ENCODE results near the gene CDK5RAP1.

Gene CDK5RAP1

GRCh38 chr20:33336375-33336774 lies 64.9 kb downstream of the CDK5RAP1 start:
- no peak overlapping the region for H3K4me3 ChIP-seq (ENCODE audit: low read depth, low read length)

DNA sequence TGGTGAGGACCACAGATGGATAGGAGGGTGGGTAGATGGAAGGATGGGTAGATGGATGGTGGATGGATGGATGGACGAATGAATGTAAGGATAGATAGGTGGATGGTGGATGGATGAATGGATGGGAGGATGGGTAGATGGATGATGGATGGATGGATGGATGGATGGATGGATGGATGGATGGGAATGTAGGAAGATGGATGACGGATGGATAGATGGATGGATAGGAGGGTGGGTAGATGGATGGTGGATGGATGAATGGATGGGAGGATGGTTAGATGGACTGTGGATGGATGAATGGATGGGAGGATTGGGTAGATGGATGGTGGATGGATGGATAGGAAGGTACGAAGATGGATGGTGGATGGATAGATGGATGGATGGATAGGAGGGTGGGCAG lies 67.2 kb downstream of the CDK5RAP1 start:
- H3K4me3 ChIP-seq (ENCODE audit: low read depth, low read length) = no peak overlapping the region

DNA sequence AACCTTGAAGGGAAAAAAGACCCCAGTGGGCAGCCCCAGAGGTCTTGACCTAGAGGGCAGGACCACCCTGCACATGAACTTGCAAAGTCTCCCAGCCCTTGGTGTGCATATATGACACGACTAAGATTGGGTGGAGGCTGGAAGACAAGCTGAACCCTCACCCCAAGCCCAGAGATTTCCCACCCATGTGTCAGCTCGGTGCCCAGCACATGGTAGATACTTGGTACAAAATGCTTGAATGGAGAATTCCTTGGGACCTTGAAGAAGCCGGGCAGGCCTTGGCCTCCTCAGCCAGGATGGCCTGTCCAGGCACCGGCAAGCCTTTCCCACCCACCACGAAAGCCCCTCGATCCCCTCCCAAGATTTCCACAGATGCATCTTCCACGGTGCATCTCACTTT lies 67.7 kb downstream of the CDK5RAP1 start:
- H3K4me3 ChIP-seq (ENCODE audit: low read depth, low read length) = no peak overlapping the region

DNA sequence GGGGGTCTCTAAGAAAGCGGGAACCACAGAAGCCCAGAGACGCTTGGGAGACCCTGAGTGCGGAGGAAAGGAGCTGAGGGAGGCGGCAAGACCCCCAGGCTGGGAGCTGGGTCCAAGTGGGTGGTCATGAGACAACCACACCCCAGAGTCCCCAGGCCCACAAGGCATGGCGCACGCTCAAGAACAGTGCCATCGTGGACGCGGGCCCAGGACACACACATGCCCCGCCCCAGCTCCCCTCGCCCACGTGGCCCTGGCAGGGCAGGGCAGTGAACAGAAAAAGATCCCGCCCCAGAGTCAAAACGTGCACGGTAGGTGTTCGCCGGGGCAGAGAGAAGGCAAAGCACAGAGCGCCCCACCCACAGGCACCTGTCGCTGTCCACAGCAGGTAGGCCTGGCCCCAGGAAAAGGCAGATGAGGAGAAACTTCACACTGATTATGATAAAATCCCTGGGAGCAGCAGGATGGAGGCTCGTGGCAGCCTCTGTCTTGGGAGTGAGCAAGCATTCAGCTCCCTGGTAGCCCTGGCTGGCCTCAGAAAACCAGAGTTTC lies 68.3 kb downstream of the CDK5RAP1 start:
- H3K4me3 ChIP-seq (ENCODE audit: low read depth, low read length) = no peak overlapping the region

GRCh38 chr20:33328157-33329137 lies 72.9 kb downstream of the CDK5RAP1 start:
- no peak overlapping the region for H3K4me3 ChIP-seq (ENCODE audit: low read depth, low read length)

DNA sequence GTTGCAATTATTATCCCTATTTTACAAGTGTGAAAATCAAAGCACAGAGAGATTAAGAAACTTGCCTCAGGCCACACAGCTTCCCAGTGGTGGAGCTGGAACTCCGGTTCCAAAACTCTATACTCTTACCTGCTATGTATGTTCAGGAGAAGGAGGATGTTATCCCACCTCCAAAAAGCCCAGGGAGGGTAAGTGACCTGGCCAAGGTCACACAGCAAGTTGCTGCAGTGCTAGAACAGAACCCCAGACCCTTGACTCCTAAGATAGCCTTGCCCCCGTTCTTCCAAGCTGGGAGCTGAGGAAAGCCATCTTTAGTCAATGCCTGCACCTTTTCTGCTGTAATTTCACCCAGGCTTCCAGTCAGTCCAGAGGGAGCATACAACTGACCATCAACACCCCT lies 76.0 kb downstream of the CDK5RAP1 start:
- no peak overlapping the region for H3K4me3 ChIP-seq (ENCODE audit: low read depth, low read length)

DNA sequence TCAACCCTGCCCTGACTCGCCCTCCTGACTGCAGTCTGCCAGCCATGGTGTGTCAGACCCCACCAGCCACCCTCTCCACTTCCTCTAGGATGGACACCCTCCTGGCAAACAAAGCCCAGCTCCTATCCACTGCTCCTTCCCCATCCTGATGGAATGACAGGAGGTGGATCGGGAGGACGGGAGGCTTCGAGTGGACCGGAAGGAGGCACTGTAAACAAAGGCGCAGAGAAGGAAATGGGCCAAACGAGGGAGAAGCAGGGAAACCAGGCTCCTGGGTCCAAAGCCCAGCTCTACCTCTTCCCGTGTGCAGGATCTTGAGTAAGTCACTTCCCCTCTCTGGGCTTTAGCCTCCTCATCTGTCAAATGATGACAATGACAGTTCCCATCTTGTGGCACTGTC lies 78.1 kb downstream of the CDK5RAP1 start:
- H3K4me3 ChIP-seq (ENCODE audit: low read depth, low read length) = no peak overlapping the region

DNA sequence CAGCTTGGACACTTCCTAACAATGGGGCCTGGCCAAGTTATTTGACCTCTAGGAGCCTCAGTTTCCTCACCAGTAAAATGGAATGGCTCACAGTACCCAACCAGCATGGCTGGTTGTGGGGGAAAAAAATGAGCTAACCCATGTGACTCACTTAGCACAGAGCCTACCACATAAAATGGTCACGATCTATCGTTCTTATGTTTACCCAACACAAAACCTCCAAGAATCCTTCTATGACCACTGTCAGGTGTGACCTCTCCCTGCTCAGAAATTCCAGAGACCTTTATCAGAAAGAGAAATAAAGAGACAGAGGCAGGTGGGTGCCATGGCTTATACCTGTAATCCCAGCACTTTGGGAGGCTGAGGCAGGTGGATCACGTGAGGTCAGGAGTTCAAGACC lies 78.9 kb downstream of the CDK5RAP1 start:
- H3K4me3 ChIP-seq (ENCODE audit: low read depth, low read length) = no peak overlapping the region

- H3K4me3 ChIP-seq (ENCODE audit: low read depth, low read length) = no peak overlapping the region
Observed at GRCh38 chr20:33320006-33320405, 81.3 kb downstream of the CDK5RAP1 start.

DNA sequence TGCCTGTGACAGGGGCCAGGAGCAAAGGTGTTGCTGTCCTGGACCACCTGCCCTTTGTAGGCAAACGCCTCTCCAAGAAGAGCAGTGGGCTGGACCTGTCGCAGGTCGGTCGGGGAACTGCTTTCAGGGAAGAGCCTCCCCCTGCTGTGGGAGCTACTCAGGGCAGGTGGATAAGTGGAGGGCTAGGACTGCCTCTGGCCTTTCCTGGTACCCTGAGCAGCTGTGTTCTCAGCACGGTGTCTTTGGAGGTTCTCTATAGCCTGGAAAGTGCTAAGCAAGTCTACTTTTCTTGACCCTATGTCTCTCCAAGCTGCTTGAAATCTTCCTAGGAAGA lies 83.3 kb downstream of the CDK5RAP1 start:
- H3K4me3 ChIP-seq (ENCODE audit: low read depth, low read length) = no peak overlapping the region

DNA sequence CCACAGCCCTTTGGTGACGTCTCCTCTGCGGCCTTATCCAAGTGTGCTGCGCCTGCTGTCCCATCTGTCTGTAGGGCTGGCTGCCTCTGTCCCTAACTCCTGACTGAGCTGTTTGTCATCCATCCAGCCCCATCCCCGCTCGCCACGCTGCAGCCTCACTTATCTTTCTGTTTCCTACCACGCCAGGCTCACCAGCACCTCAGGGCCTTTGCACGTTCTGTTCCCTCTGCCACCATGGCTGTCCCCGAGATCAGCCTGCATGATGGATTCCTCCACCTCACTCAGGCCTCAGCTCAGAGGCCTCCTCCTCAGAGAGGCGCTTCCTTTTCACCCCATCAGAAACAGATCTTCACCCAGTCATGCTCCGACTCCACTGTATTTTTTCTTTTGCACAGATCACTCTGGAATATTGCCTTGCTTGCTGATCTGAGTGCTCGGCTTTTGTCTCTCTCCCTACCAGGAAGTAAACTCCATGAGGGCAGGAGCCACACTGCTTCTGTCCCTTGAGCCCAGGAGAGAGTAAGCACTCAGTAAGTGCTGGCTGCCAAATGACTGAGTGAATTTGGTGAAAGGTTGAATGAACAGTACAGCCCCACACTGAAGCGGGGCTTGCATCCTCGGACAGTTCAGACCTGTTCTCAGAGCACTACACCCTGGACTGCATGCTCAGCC lies 83.8 kb downstream of the CDK5RAP1 start:
- no peak overlapping the region for H3K4me3 ChIP-seq (ENCODE audit: low read depth, low read length)

DNA sequence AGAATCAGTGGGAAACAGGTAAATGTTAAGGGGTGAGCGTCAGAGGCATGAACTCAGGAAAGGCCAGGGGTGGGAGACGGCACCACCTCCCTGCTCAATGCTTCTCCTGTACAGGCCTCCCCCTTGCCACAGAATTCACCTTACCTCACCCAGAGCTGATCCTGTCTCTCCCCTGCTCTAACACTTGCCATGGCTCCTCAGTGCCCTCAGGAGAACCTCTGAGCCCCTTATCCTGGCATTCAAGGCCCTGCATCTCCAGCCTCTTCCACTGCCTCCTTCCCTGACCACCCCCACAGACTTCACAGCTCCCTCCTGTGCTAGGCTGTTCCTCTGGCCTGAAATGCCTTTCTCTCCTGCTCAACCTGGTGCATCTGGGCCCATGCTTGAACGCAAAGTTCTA lies 84.4 kb downstream of the CDK5RAP1 start:
- no peak overlapping the region for H3K4me3 ChIP-seq (ENCODE audit: low read depth, low read length)

DNA sequence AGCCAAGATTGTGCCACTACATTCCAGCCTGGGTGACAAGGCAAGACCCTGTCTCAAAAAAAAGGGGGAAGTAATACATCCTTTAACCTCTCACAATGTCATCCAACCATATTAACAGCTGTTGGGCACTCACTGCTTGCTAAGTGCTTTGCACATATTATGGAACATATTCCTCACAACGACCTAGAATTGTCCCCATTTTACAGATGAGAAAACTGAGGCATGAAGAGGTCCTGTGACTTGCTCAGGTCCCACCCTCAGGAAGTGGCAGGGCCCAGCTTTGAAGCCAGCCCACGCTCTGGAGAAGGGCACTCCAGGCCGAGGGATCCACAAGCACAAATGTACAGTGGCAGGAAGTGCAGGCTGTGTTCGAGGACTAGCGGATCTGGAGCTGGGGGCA lies 85.0 kb downstream of the CDK5RAP1 start:
- H3K4me3 ChIP-seq (ENCODE audit: low read depth, low read length) = no peak overlapping the region

DNA sequence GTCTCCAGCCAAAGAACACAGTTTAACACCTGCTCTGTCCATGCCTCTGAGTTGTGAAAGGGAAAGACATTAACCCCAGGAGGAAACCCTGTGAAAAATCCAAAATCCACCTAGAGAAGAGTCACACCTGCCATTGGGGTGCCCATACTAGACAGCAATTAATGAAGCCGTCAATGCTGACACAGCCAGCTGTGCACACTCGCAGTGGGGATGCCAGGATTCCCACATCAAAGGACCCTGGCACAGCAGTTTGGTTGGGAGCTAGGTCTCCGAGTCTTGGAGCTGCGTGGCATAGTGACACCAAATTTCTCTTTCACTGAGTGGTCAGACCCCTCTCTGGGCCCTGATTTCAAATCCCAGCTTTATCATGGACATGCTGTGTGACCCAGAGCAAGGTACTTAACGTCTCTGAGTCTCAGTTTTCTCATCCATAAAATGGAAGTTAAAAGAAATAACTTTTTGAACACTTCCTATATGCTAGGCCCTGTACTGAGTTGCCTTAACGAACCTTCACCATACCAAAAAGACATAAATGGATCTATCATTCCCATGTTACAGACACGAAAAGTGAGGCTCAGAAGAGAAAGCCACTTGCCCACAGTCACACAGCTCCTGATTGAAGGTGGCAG lies 87.5 kb downstream of the CDK5RAP1 start:
- no peak overlapping the region for H3K4me3 ChIP-seq (ENCODE audit: low read depth, low read length)

DNA sequence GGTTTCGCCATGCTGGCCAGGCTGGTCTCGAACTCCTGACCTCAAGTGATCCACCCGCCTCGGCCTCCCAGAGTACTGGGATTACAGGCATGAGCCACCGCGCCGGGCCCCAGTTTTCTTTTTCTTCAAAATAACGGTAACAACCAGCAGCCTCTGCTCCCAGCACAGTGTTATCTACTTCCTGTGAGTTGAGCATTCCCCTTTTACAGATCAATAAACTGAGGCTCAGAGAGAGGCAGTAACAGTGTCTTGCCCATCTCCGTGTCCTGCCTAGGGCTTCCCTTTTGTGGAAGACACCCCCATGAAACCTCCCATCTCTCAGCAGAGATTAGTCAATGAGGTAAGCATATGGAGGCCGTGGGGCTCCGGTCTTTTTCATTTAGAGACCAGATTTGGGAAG lies 88.7 kb downstream of the CDK5RAP1 start:
- no peak overlapping the region for H3K4me3 ChIP-seq (ENCODE audit: low read depth, low read length)

DNA sequence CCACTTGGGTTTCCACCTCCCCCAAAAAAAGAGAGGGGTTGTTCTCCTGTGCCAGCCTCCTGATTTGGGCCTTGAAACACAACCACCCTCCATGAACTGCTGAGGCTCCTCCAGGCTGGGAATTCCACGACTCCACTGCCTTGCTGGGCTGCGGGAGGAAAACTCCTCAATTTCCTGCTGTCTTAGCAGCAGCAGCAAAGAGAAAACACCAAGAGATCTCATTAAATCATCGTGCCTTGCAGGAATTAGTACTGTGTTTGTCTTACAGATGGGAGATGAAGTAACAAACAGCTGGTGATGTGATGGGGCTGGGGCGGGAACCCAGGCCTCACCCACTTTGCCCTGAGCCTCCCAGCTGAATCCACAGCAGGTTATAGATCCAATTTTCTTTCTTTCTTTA lies 89.3 kb downstream of the CDK5RAP1 start:
- no peak overlapping the region for H3K4me3 ChIP-seq (ENCODE audit: low read depth, low read length)

GRCh38 chr20:33311011-33311410 lies 90.3 kb downstream of the CDK5RAP1 start:
- H3K4me3 ChIP-seq (ENCODE audit: low read depth, low read length) = no peak overlapping the region

DNA sequence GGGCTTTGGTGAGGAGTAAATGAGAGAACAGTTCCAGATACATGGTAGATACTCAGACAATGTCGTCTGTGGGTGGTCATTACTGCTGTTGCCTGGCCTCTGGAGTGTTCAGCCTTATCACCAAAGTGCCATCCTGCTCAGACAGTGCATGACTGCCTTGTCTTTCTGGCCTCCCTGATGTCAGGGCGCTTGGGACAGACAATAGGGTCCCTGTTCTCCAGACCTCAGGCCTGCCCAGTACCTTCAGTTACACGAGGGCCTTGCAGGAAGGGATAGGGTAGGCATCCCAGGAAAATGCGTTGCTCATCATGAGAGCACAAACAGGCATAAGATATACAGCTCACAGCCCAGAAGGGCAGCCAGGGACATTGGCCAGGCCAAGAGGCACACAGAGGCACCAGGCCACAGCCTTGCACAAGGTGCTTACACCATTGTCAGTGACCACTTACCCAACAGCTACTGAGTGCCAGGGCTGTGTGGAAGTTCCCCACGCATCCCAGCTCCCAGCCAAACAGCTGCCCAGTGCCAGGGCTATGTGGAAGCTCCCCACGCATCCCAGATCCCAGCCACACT lies 90.9 kb downstream of the CDK5RAP1 start:
- H3K4me3 ChIP-seq (ENCODE audit: low read depth, low read length) = no peak overlapping the region

- no peak overlapping the region for H3K4me3 ChIP-seq (ENCODE audit: low read depth, low read length)
Observed at GRCh38 chr20:33309631-33310030, 91.7 kb downstream of the CDK5RAP1 start.

Measured in iPS-11a (cell line).